Measurements from ENCODE around the gene ACKR4.
"Not testable (repeated sequence)": the region's sequence is repeated elsewhere in the genome, so short reads cannot be mapped to it uniquely, and the experiment has no call there.

ACKR4 gene

GRCh38 chr3:132596816-132597433 lies at the start of gene ACKR4:
Gene ACKR4, plus strand, starts transcription at chr3:132597270. Its CDS starts 3,128 bp downstream, at chr3:132600398.
- ATAC-seq (replicated peaks) (no peak), DNase-seq (no peak)
- Mint-ChIP-seq H3K27ac (peak within 1 kb of the TSS; percentile 56), H3K4me3 (no peak within 1 kb of the TSS), H3K27me3 (no peaks in the 10 kb centered on the region), H3K9me3 (peaks cover 0 to 2% of the 10 kb centered on the region in 2 donors), H3K4me1 (peaks cover 5 to 13% of the 10 kb centered on the region in 2 donors), H3K36me3 (peaks cover 29 to 38% of the 10 kb centered on the region in 2 donors)

- Mint-ChIP-seq H3K4me1 (peaks cover 22 to 49% of the 10 kb centered on the region in 2 donors), H3K27me3 (no peaks in the 10 kb centered on the region), H3K9me3 (peaks cover 3% of the 10 kb centered on the region in 2 donors), H3K36me3 (peaks cover 11 to 19% of the 10 kb centered on the region in 2 donors), H3K27ac (no peak overlapping the region), H3K4me3 (no peak overlapping the region)
- no peak for DNase-seq
- no peak for ATAC-seq (replicated peaks)
These were observed 47.9 kb upstream of the ACKR4 start for GRCh38 chr3:132549169-132549568.

DNA sequence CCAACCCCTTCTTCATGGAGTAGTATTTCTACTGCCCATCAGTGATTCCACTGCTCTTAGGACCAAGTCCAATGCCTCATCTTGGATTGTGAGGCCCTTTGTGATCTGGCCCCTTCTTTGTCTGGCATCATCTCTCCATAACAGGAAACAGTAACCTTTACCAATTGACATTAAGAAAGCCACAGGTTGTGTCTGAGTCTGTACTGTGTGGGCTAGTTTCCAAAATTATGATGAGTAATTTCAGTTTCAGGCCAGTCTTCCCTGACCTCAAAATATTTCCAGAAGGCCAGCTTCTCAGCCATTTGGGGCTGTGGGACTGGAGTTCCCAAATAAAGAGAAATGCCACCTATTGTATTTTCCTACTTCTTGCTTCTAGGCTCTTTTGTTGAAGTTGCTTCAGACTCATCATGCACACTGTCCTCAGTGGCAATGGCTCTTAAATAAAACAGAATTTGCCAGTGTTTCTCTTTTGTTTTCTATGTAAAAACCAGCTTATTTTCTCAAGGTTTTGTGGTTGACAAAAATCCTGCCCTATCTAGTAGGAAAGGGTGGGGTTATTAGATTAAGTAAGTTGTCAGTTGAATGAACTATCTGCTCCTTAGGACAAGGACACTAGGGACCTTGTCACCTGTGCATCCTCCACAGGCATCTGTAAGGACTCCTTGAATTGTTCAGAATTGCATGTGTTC lies 47.0 kb upstream of the ACKR4 start:
- Mint-ChIP-seq H3K27ac (peak overlapping the region; percentile 94), H3K27me3 (no peaks in the 10 kb centered on the region), H3K4me3 (peak overlapping the region; percentile 67 to 69), H3K9me3 (peaks cover 3% of the 10 kb centered on the region in 2 donors), H3K36me3 (peaks cover 9 to 14% of the 10 kb centered on the region in 2 donors), H3K4me1 (peaks cover 15 to 42% of the 10 kb centered on the region in 2 donors)
- ATAC-seq (replicated peaks) (peak; percentile 91 to 94), DNase-seq (peak; percentile 35)

- no peaks in the 10 kb centered on the region for H3K27me3 Mint-ChIP-seq
- H3K9me3 Mint-ChIP-seq: peaks cover 3% of the 10 kb centered on the region in 2 donors
- peaks cover 12 to 15% of the 10 kb centered on the region in 2 donors for H3K36me3 Mint-ChIP-seq
- ATAC-seq (replicated peaks) (peak; percentile 37 to 43), DNase-seq (no peak)
- H3K4me3 Mint-ChIP-seq: peak overlapping the region; percentile 14 to 62
- peaks cover 15 to 38% of the 10 kb centered on the region in 2 donors for H3K4me1 Mint-ChIP-seq
- H3K27ac Mint-ChIP-seq: peak overlapping the region; percentile 94
These were observed 46.3 kb upstream of the ACKR4 start for GRCh38 chr3:132550579-132551305.

DNA sequence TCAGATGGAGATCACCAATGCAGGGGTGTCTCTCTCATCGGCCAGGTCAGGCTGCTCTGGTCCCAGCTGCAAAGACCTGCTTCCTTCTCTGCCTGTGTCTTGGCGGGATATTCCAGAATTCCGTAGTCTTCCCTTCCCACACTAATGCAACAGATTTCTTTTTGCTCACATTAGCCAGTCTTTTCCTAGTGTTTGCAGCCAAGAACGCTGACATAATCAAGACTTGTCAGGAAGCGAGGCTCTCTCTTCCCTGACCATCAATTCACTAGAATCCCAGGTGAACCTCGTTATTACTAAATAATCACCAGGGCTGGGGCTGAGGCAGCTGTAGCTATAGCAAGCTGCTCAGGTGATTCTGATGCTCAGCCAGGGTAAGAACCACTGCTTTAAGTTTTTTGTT lies 43.2 kb upstream of the ACKR4 start:
- H3K9me3 Mint-ChIP-seq: peaks cover 0 to 3% of the 10 kb centered on the region in 2 donors
- H3K27me3 Mint-ChIP-seq: no peaks in the 10 kb centered on the region
- peaks cover 9 to 26% of the 10 kb centered on the region in 2 donors for H3K4me1 Mint-ChIP-seq
- no peak overlapping the region for H3K27ac Mint-ChIP-seq
- no peak for DNase-seq
- no peak overlapping the region for H3K4me3 Mint-ChIP-seq
- H3K36me3 Mint-ChIP-seq: peaks cover 17 to 28% of the 10 kb centered on the region in 2 donors
- no peak for ATAC-seq (replicated peaks)

DNA sequence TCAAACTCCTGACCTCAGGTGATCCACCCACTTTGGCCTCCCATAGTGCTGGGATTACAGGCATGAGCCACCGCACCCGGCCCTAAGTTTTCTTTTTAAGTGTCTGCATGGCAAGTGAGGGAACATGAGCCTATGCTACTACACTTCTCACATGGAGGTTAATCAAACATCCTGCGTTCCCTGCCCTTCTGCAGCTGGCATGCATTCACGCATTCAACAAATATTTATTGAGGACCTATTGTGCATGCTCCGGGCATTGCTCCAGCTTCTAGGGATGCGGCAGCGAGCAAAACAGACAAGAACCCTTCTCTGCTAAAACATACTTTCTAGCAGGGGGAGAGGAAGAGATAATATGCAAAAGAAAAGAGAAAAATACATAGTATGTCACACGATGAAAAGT lies 42.6 kb upstream of the ACKR4 start:
- H3K27me3 Mint-ChIP-seq: no peaks in the 10 kb centered on the region
- H3K4me3 Mint-ChIP-seq: no peak overlapping the region
- ATAC-seq (replicated peaks) (no peak), DNase-seq (no peak)
- no peak overlapping the region for H3K27ac Mint-ChIP-seq
- peaks cover 0 to 3% of the 10 kb centered on the region in 2 donors for H3K9me3 Mint-ChIP-seq
- peaks cover 19 to 30% of the 10 kb centered on the region in 2 donors for H3K36me3 Mint-ChIP-seq
- peaks cover 9 to 24% of the 10 kb centered on the region in 2 donors for H3K4me1 Mint-ChIP-seq

DNA sequence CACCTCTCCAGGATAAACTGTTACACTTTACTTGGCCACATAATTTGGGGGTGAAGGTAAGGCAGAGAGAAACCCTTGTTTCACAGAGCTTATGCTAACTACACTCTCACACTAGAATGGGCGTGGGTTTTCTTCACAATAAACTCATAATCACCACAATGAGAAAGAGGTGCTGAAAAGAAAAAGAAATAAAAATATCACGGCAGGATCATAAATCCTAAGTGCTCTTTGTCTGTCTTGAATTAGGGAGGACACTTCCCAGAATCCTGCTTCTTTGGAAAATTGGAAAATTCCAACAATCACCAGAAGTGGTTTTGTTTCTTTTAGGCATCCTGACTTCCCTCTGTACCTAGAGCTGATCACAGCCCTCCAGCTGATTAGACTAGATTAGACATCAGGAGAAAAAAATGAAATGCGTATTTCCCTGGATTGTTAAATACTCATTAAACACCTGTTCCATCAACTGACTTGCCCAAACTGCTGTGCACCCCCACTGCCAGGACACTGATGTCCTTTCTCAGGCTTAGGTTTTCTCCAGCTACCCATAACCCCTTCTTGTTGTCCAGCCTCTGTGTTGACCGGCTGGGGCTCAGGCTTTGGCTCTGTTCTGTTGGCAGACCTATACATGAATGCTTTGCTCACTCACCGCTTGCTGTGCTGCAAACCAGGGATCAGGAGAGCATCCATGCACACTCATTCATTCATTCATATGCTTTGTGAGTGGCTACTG lies 41.6 kb upstream of the ACKR4 start:
- DNase-seq: no peak
- H3K4me3 Mint-ChIP-seq: no peak overlapping the region
- H3K27me3 Mint-ChIP-seq: no peaks in the 10 kb centered on the region
- ATAC-seq (replicated peaks): no peak
- peaks cover 15 to 26% of the 10 kb centered on the region in 2 donors for H3K36me3 Mint-ChIP-seq
- H3K9me3 Mint-ChIP-seq: no peaks in the 10 kb centered on the region
- peaks cover 4 to 13% of the 10 kb centered on the region in 2 donors for H3K4me1 Mint-ChIP-seq
- no peak overlapping the region for H3K27ac Mint-ChIP-seq

- H3K4me3 Mint-ChIP-seq; H3K27ac Mint-ChIP-seq; H3K9me3 Mint-ChIP-seq; ATAC-seq (replicated peaks); DNase-seq; H3K27me3 Mint-ChIP-seq; H3K4me1 Mint-ChIP-seq: not testable (repeated sequence)
- H3K36me3 Mint-ChIP-seq: peaks cover 19 to 30% of the 10 kb centered on the region in 2 donors
These were observed 41.1 kb upstream of the ACKR4 start for GRCh38 chr3:132556036-132556386.

GRCh38 chr3:132556508-132557159 lies 40.4 kb upstream of the ACKR4 start:
- H3K27ac Mint-ChIP-seq: no peak overlapping the region

DNA sequence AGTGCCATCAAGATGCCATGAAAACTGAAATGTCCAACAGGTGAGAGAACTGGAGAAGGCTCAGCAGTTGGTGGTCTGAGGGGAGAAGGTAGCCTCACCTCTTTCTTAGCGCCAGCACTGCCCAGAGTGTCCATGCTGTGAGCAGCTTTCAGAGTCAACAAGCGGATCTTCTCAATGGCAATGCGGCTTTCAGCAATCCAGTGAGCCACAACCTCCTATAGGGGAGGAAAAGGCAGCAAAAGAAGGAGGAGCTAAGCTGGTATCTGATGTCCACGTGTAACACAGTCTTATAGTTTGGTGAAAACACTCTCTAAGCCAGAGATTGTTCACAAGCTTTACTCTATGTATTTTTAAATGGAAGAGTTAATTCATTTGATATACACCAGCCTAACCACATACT lies 36.1 kb upstream of the ACKR4 start:
- Mint-ChIP-seq H3K36me3 (peaks cover 28 to 60% of the 10 kb centered on the region in 2 donors), H3K4me1 (peaks cover 15 to 32% of the 10 kb centered on the region in 2 donors), H3K9me3 (peaks cover 3 to 5% of the 10 kb centered on the region in 2 donors), H3K27me3 (no peaks in the 10 kb centered on the region), H3K27ac (peak overlapping the region; percentile 42), H3K4me3 (no peak overlapping the region)
- DNase-seq: no peak
- ATAC-seq (replicated peaks): no peak

More at GRCh38 chr3:132556508-132557159, 40.4 kb upstream of the ACKR4 start:
- Mint-ChIP-seq H3K27me3 (no peaks in the 10 kb centered on the region), H3K4me3 (no peak overlapping the region), H3K36me3 (peaks cover 20 to 32% of the 10 kb centered on the region in 2 donors), H3K4me1 (peaks cover 2 to 4% of the 10 kb centered on the region in 2 donors), H3K9me3 (no peaks in the 10 kb centered on the region)
- ATAC-seq (replicated peaks): no peak
- DNase-seq: no peak

GRCh38 chr3:132563420-132564069 lies 33.5 kb upstream of the ACKR4 start:
- Mint-ChIP-seq H3K27me3 (no peaks in the 10 kb centered on the region), H3K4me3 (peak overlapping the region; percentile 33 to 56), H3K4me1 (peaks cover 15 to 36% of the 10 kb centered on the region in 2 donors), H3K9me3 (peaks cover 3 to 5% of the 10 kb centered on the region in 2 donors), H3K36me3 (peaks cover 31 to 52% of the 10 kb centered on the region in 2 donors), H3K27ac (peak overlapping the region; percentile 52)
- ATAC-seq (replicated peaks) (peak; percentile 56 to 70), DNase-seq (no peak)

DNA sequence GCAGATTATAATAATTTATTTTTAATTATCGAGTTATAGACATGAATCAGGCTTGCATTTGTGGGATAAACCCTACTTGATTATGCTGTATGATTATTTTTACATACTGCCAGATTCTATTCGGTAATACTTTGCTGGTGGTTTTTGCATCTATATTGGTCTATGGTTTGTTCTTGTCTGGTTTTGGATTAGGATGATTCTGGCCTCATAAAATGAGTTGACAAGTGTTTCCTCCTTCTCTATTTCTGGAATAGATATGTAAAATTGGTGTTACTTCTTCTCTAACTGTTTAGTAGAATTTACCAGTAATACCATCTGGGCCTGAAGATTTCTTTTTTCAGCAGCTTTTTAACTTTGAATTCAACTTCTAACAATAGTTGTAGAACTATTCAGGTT lies 33.0 kb upstream of the ACKR4 start:
- Mint-ChIP-seq H3K9me3 (peaks cover 3 to 5% of the 10 kb centered on the region in 2 donors), H3K4me3 (peak overlapping the region in 1 of 2 donors; percentile 14), H3K27me3 (no peaks in the 10 kb centered on the region), H3K27ac (no peak overlapping the region), H3K4me1 (peaks cover 16 to 37% of the 10 kb centered on the region in 2 donors), H3K36me3 (peaks cover 29 to 52% of the 10 kb centered on the region in 2 donors)
- ATAC-seq (replicated peaks) (no peak), DNase-seq (no peak)

DNA sequence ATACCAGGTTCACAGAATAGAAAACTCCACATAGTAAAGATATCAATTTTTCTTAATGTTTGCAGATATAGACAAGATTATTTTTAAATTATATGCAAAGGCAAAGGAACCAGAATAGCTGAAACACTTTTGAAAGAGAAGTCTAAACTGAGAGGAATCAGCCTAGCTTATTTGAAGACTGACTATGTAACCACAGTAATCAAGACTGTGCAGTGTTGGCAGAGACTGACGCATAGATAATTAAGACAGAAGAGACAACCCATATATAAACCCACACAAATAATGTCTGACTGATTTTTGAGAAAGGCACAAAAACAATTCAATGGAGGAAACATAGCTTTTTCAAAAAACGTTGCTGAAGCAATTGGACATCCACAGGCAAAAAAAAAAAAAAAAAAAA lies 28.6 kb upstream of the ACKR4 start:
- Mint-ChIP-seq H3K4me1 (peaks cover 14 to 35% of the 10 kb centered on the region in 2 donors), H3K9me3 (peaks cover 0 to 4% of the 10 kb centered on the region in 2 donors), H3K27me3 (no peaks in the 10 kb centered on the region), H3K4me3 (no peak overlapping the region), H3K36me3 (peaks cover 35 to 63% of the 10 kb centered on the region in 2 donors), H3K27ac (no peak overlapping the region)
- DNase-seq: no peak
- no peak for ATAC-seq (replicated peaks)
